DMS 273 (cell line): Measurements from ENCODE around the gene CDC42EP4.
"Not testable (repeated sequence)": the region's sequence is repeated elsewhere in the genome, so short reads cannot be mapped to it uniquely, and the experiment has no call there.

Experiments
- DNase-seq: peaks from one replicate; lab custom pipeline; 2025; ENCODE audit not compliant: unreplicated experiment; lab: John Stamatoyannopoulos, UW

Gene CDC42EP4

GRCh38 chr17:73280191-73280590 lies 31.6 kb downstream of the CDC42EP4 start:
- no peak for DNase-seq

- no peak for DNase-seq
Measured at GRCh38 chr17:73279704-73280103, 32.1 kb downstream of the CDC42EP4 start.

GRCh38 chr17:73278465-73279453 lies 33.0 kb downstream of the CDC42EP4 start:
- peak; percentile 99 for DNase-seq

- peak; percentile 85 for DNase-seq
Measured at GRCh38 chr17:73278049-73278464, 33.7 kb downstream of the CDC42EP4 start.

- no peak for DNase-seq
Measured at GRCh38 chr17:73274490-73274889, 37.3 kb downstream of the CDC42EP4 start.

- no peak for DNase-seq
Measured at GRCh38 chr17:73272906-73273218, 38.9 kb downstream of the CDC42EP4 start.

- no peak for DNase-seq
Measured at GRCh38 chr17:73271072-73271471, 40.7 kb downstream of the CDC42EP4 start.

GRCh38 chr17:73269791-73270190 lies 42.0 kb downstream of the CDC42EP4 start:
- DNase-seq: no peak

- DNase-seq: no peak
Measured at GRCh38 chr17:73269329-73269615, 42.5 kb downstream of the CDC42EP4 start.

- no peak for DNase-seq
Measured at GRCh38 chr17:73268582-73269328, 43.0 kb downstream of the CDC42EP4 start.

- DNase-seq: no peak
Measured at GRCh38 chr17:73267648-73268537, 43.9 kb downstream of the CDC42EP4 start.

GRCh38 chr17:73266796-73267195 lies 45.0 kb downstream of the CDC42EP4 start:
- no peak for DNase-seq

- no peak for DNase-seq
Measured at GRCh38 chr17:73265646-73266640, 45.9 kb downstream of the CDC42EP4 start.

GRCh38 chr17:73264448-73264847 lies 47.4 kb downstream of the CDC42EP4 start:
- DNase-seq: not testable (repeated sequence)

- DNase-seq: peak; percentile 72
Measured at GRCh38 chr17:73262676-73263642, 48.8 kb downstream of the CDC42EP4 start.

- no peak for DNase-seq
Measured at GRCh38 chr17:73261952-73262675, 49.7 kb downstream of the CDC42EP4 start.

- no peak for DNase-seq
Measured at GRCh38 chr17:73261617-73261951, 50.2 kb downstream of the CDC42EP4 start, which contains the start of gene CPSF4L. TSS of gene CPSF4L (minus strand) at chr17:73261880. CDS start at chr17:73261818, 62 bp downstream.

- DNase-seq: peak; percentile 23
Measured at GRCh38 chr17:73257516-73257915, 54.3 kb downstream of the CDC42EP4 start.
